GM21381 (cell line): ENCODE data around the gene LRRC8D.
"Not testable (repeated sequence)": the region's sequence is repeated elsewhere in the genome, so short reads cannot be mapped to it uniquely, and the experiment has no call there.

Source experiments
- ATAC-seq: cut with Tn5 transposase; IDR thresholded peaks from one replicate; pipeline ENCODE4 v1.9.1; 2021; ENCODE audit warnings: mild to moderate bottlenecking, moderate library complexity; ENCODE audit not compliant: unreplicated experiment

Gene LRRC8D

DNA sequence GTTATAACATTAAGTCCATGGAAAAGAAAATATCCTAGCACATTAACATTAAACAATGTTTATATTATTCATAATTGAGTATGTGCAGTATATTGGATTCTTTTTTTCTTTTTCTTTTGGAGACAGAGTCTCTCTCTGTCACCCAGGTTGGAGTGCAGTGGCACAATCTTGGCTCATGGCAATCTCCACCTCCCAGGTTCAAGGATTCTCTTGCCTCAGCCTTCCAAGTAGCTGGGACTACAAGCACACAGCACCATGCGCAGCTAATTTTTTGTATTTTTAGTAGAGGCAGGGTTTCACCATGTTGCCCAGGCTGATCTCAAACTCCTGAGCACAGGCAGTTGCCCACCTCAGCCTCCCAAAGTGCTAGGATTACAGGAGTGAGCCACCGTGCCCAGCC, 162.0 kb downstream of the LRRC8D start:
- ATAC-seq: not testable (repeated sequence)

DNA sequence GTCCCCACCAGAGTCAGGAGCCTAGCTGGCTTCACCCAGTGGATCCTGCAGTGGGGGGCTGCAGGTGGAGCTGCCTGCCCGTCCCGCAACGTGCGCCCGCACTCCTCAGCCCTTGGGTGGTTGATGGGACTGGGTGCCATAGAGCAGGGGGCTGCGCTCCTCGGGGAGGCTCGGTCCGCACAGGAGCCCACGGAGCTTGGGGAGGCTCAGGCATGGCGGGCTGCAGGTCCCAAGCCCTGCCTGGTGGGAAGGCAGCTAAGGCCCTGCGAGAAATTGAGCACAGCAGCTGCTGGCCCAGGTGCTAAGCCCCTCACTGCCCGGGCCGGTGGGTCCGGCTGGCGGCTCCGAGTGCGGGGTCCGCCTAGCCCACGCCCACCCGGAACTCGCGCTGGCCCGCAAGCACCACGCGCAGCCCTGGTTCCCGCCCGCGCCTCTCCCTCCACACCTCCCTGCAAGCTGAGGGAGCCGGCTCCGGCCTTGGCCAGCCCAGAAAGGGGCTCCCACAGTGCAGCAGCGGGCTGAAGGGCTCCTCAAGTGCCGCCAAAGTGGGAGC, 163.8 kb downstream of the LRRC8D start:
- not testable (repeated sequence) for ATAC-seq

DNA sequence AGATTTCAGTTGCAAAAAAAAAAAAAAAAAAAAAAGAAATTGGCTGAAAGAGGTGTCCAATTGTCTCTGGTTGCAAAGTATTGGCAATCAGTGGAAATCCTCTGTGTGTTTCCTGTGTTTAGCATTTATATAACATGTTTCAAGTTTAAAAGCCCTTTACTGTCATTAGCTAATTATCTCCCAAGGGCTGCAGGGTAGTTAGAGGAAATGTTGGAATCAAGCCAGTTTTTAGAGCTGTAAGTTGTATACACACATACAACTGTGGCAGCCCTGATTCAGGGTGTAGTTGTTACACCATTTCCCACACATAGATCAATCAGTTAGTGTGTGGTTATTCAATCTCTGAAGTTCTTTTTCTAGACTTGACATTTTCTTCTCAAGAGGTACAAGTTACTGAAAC, 165.2 kb downstream of the LRRC8D start:
- ATAC-seq: no peak
